HEK293 (cell line): ENCODE measurements around the gene GOLGA1.

Experiments used
- CTCF ChIA-PET: fragments of 350-600 bp; formaldehyde crosslinking; extraction: SDS; loops from one replicate; lab custom pipeline; 2021; ENCODE audit warnings: antibody characterized with exemption; lab: Yijun Ruan, JAX
- POLR2A ChIA-PET: fragments of 300-600 bp; formaldehyde crosslinking; extraction: SDS; loops from one replicate; lab custom pipeline; 2020; ENCODE audit warnings: antibody characterized with exemption, inconsistent platforms; lab: Yijun Ruan, JAX
- H3K27ac ChIP-seq: fragments of 200-500 bp; sonication (Bioruptor generic); 2 replicates; pipeline ENCODE4 v1.5.1; 2014; ENCODE audit warnings: low read depth, low read length, control low read depth, inconsistent platforms; ENCODE audit errors: extremely low read depth
- H3K36me3 ChIP-seq, 2 experiments: fragments of 200-500 bp in 1 of 2; sonication (Bioruptor generic) in 1 of 2; 1 replicate in 1 of 2; 2 replicates in 1 of 2; pipeline ENCODE4 v1.5.1; 2014 to 2017; ENCODE audit warnings: inconsistent platforms in 2 of 2, low read length in 2 of 2; ENCODE audit not compliant: control insufficient read depth in 2 of 2, insufficient read depth in 1 of 2
- H3K4me1 ChIP-seq: fragments of 200-500 bp; sonication (Bioruptor generic); 2 replicates; pipeline ENCODE4 v1.5.1; 2014; ENCODE audit warnings: mild to moderate bottlenecking, low read length, inconsistent platforms; ENCODE audit not compliant: control insufficient read depth, insufficient read depth
- H3K4me3 ChIP-seq: 2 replicates; pipeline ENCODE4 v1.5.1; 2011; ENCODE audit warnings: low read depth, mild to moderate bottlenecking, control low read depth, low read length, moderate library complexity
- H3K9me3 ChIP-seq: fragments of 200-500 bp; sonication (Bioruptor generic); 2 replicates; pipeline ENCODE4 v1.5.1; 2014; ENCODE audit warnings: low read depth, low read length, inconsistent platforms; ENCODE audit not compliant: control insufficient read depth, insufficient read depth
- GLI2 ChIP-seq: fragments of 450-650 bp; formaldehyde crosslinking; IDR thresholded peaks from 2 replicates; pipeline ENCODE4; 2017; ENCODE audit warnings: missing biosample characterization, missing genetic modification characterization, low read depth, borderline replicate concordance
- RBAK ChIP-seq: fragments of 450-650 bp; formaldehyde crosslinking; IDR thresholded peaks from 2 replicates; pipeline ENCODE4 v1.5.1; 2016; ENCODE audit warnings: missing biosample characterization, missing genetic modification characterization
- SP3 ChIP-seq: fragments of 450-650 bp; formaldehyde crosslinking; IDR thresholded peaks from 2 replicates; pipeline ENCODE4 v1.5.1; 2016; ENCODE audit warnings: missing biosample characterization, missing genetic modification characterization
- SP7 ChIP-seq: fragments of 450-650 bp; formaldehyde crosslinking; IDR thresholded peaks from 2 replicates; pipeline ENCODE4 v1.5.1; 2016; ENCODE audit warnings: missing biosample characterization, missing genetic modification characterization
- TSHZ1 ChIP-seq: fragments of 450-650 bp; formaldehyde crosslinking; IDR thresholded peaks from 2 replicates; pipeline ENCODE4 v1.5.1; 2016; ENCODE audit warnings: missing biosample characterization, missing genetic modification characterization, borderline replicate concordance
- ZNF148 ChIP-seq: fragments of 450-650 bp; formaldehyde crosslinking; IDR thresholded peaks from 2 replicates; pipeline ENCODE4 v1.5.0; 2017; ENCODE audit warnings: missing biosample characterization, missing genetic modification characterization, borderline replicate concordance
- ZNF18 ChIP-seq: fragments of 450-650 bp; formaldehyde crosslinking; IDR thresholded peaks from 2 replicates; pipeline ENCODE4 v1.5.1; 2016; ENCODE audit warnings: missing biosample characterization, missing genetic modification characterization
- ZNF2 ChIP-seq: fragments of 450-650 bp; formaldehyde crosslinking; IDR thresholded peaks from 2 replicates; pipeline ENCODE4 v1.5.1; 2016; ENCODE audit warnings: missing biosample characterization, missing genetic modification characterization
- ZNF292 ChIP-seq: fragments of 450-650 bp; formaldehyde crosslinking; IDR thresholded peaks from 2 replicates; pipeline ENCODE4 v1.5.1; 2016; ENCODE audit warnings: low read depth, missing biosample characterization, missing genetic modification characterization, borderline replicate concordance
- ZNF48 ChIP-seq: fragments of 450-650 bp; formaldehyde crosslinking; IDR thresholded peaks from 2 replicates; pipeline ENCODE4 v1.5.1; 2016; ENCODE audit warnings: missing biosample characterization, missing genetic modification characterization
- ZNF521 ChIP-seq: fragments of 450-650 bp; formaldehyde crosslinking; IDR thresholded peaks from 2 replicates; pipeline ENCODE4 v1.5.1; 2017; ENCODE audit warnings: missing biosample characterization, mild to moderate bottlenecking, missing genetic modification characterization
- ZNF585B ChIP-seq: fragments of 450-650 bp; formaldehyde crosslinking; IDR thresholded peaks from 2 replicates; pipeline ENCODE4 v1.5.1; 2016; ENCODE audit warnings: missing biosample characterization, missing genetic modification characterization
- ZNF596 ChIP-seq: fragments of 450-650 bp; IDR thresholded peaks from 2 replicates; pipeline ENCODE4 v1.5.0; 2018; ENCODE audit warnings: missing biosample characterization, mild to moderate bottlenecking, missing genetic modification characterization, moderate library complexity
- ZNF639 ChIP-seq: fragments of 450-650 bp; formaldehyde crosslinking; IDR thresholded peaks from 2 replicates; pipeline ENCODE4 v1.5.1; 2016; ENCODE audit warnings: missing biosample characterization, missing genetic modification characterization
- ZNF777 ChIP-seq: fragments of 450-650 bp; formaldehyde crosslinking; IDR thresholded peaks from 2 replicates; pipeline ENCODE4 v1.5.1; 2017; ENCODE audit warnings: missing biosample characterization, missing genetic modification characterization, borderline replicate concordance

Gene GOLGA1

GRCh38 chr9:124887832-124888231, 53.1 kb downstream of the GOLGA1 start (continued):
- TF ChIP-seq TSHZ1 (no peak), GLI2 (tag by site-specific recombination) (no peak), RBAK (tag by site-specific recombination) (no peak)

GRCh38 chr9:124886866-124887492, 53.9 kb downstream of the GOLGA1 start:
- Histone ChIP-seq H3K36me3 (peaks cover 0 to 73% of the 10 kb centered on the region in 2 experiments; a peak in 1 of 3 replicates), H3K9me3 (no peaks in the 10 kb centered on the region), H3K4me1 (no peaks in the 10 kb centered on the region), H3K4me3 (no peak overlapping the region), H3K27ac (no peak overlapping the region)
- ChIA-PET CTCF (interaction anchor here (0.6 to 0.8 kb wide), 2 partner anchors 10 to 31 kb away, joined by 3 to 5 read pairs; no protein-coding TSS in a partner anchor), POLR2A (interaction anchor here (1.7 kb wide), 1 partner anchor 30 kb away, joined by 4 read pairs; no protein-coding TSS in a partner anchor)
- no peak for TF ChIP-seq ZNF585B
- TF ChIP-seq SP7 (tag by site-specific recombination) = no peak
- TF ChIP-seq SP3 (tag by site-specific recombination) = no peak
- TF ChIP-seq ZNF48 (tag by site-specific recombination) = no peak
- no peak for TF ChIP-seq ZNF148 (tag by site-specific recombination)
- no peak for TF ChIP-seq ZNF18
- TF ChIP-seq RBAK (tag by site-specific recombination) = no peak
- TF ChIP-seq ZNF2 (tag by site-specific recombination) = no peak
- no peak for TF ChIP-seq ZNF596 (tag by site-specific recombination)
- TF ChIP-seq ZNF292 = no peak
- no peak for TF ChIP-seq ZNF521 (tag by site-specific recombination)
- no peak for TF ChIP-seq ZNF639
- TF ChIP-seq ZNF777 = no peak
